ENCODE results near the gene RASGRP3.

DNA sequence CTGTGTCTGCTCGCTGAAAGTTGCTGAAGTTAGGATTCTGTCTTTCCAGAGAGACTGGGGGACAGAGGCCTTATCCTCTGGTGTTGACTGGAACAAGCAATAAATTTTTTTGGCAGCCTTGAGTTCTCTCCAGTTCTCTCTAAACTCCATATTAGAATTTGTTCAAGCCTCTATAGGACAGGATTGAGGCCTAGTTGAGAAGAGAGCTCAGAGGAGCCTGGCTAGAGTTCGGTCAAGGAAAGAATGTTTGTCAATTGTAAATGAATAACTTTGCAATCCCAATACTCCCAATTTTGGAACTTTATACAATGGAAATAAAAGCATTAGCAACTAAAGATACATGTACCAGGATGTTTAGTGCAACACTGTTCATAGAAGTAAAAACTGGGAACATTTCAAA, 16.7 kb upstream of the RASGRP3 start:
- TF ChIP-seq, protein P1, sequence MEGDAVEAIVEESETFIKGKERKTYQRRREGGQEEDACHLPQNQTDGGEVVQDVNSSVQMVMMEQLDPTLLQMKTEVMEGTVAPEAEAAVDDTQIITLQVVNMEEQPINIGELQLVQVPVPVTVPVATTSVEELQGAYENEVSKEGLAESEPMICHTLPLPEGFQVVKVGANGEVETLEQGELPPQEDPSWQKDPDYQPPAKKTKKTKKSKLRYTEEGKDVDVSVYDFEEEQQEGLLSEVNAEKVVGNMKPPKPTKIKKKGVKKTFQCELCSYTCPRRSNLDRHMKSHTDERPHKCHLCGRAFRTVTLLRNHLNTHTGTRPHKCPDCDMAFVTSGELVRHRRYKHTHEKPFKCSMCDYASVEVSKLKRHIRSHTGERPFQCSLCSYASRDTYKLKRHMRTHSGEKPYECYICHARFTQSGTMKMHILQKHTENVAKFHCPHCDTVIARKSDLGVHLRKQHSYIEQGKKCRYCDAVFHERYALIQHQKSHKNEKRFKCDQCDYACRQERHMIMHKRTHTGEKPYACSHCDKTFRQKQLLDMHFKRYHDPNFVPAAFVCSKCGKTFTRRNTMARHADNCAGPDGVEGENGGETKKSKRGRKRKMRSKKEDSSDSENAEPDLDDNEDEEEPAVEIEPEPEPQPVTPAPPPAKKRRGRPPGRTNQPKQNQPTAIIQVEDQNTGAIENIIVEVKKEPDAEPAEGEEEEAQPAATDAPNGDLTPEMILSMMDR (IDR thresholded peaks at IDR 0.05 in 8 of 11, conservative IDR thresholded peaks at IDR 0.05 in 3 of 11) = no peak
- no peak for TF ChIP-seq POLR2AphosphoS5 (IDR thresholded peaks at IDR 0.05)
